ENCODE results near the gene SDC4. TPM values are rescaled to one million over a fixed set of nuclear protein-coding genes. Genes with fewer than 3 reads are reported as not detected.

Gene SDC4
- total and polyA plus RNA-seq, 4 experiments from 2014 or later: 1.2 to 3.9 (median 3.1) TPM

DNA sequence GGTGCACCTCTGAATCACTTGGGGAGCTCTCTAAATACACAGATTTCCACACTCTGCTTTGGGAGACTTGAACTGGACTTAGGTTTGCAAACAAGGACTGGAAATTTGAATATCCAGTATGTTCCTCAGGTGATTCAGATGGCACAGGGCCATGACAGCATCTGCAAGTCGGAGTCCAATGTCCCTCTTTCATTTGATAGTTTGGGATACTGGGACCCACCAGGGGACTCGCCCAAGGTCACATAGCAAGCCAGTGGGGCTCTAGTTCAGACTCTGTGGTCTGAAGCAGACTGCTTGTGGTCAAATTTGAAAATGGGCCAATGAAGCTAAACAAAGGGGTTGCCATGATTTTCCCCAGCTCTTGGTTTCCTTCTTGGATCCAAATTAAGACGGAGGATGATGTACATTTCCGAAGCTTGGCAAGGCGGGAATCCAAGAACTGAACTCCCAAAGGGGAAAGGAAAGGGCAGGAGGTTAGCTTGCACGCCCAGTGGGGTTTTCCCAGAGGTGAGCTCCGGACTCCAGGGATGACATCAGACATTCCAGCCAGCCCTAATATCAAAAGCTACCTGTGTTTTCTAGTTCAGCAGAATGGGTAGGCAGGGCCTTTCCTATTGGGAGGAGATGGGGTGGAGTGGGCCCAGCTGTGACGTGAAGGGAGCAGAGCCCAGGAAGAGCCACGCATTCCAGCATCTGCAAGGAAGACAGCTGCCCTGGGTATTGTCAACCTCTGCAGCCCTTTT, 11.4 kb upstream of the SDC4 start:
- H3K4me3 Mint-ChIP-seq: no peak overlapping the region
- Histone ChIP-seq H3K4me1 (ENCODE audit: insufficient read depth, low read length) (peaks cover 40% of the 10 kb centered on the region), H3K4me3 (ENCODE audit: low read length in 2 of 2) (no peak overlapping the region), H3K9me3 (ENCODE audit: control insufficient read depth in 1 of 2, low read length in 2 of 2) (no peaks in the 10 kb centered on the region), H3K36me3 (ENCODE audit: insufficient read depth, low read length) (no peaks in the 10 kb centered on the region), H3K27ac (ENCODE audit: low read depth, low read length) (no peak overlapping the region), H3K27me3 (ENCODE audit: insufficient read depth, low read length) (no peaks in the 10 kb centered on the region)
- peak overlapping the region in 1 of 7 donors; percentile 59 for H3K27ac Mint-ChIP-seq
- H3K4me1 Mint-ChIP-seq: peaks cover 23 to 57% (median 44%) of the 10 kb centered on the region in 4 donors
- ChIA-PET POLR2A (ENCODE audit: partially characterized antibody) (interaction anchor here (0.8 to 1.6 kb wide), 3 partner anchors 11 to 77 kb away, joined by 4 read pairs; partner anchors contain the start of gene SDC4), CTCF (ENCODE audit: partially characterized antibody) (interaction anchor here (0.8 to 20.6 kb wide), 9 partner anchors 11 to 440 kb away, joined by 3 to 543 read pairs (median 12); partner anchors contain the start of genes DBNDD2 and SDC4)
- intact Hi-C loops (cut with micrococcal nuclease): loop anchor here (5.0 kb wide), 1 partner anchor 392 kb away; the partner anchor contains the start of gene STK4
- DNase-seq: no peak
- H3K9me3 Mint-ChIP-seq: no peaks in the 10 kb centered on the region
- H3K27me3 Mint-ChIP-seq: no peaks in the 10 kb centered on the region
- peaks cover 0 to 13% of the 10 kb centered on the region in 2 donors for H3K36me3 Mint-ChIP-seq

GRCh38 chr20:45359069-45359405, 10.8 kb upstream of the SDC4 start:
- H3K27me3 ChIP-seq (ENCODE audit: insufficient read depth, low read length): no peaks in the 10 kb centered on the region
- H3K4me3 ChIP-seq (ENCODE audit: low read length in 2 of 2): no peak overlapping the region
- Mint-ChIP-seq H3K4me3 (no peak overlapping the region), H3K27me3 (no peaks in the 10 kb centered on the region), H3K36me3 (peaks cover 0 to 12% of the 10 kb centered on the region in 2 donors), H3K4me1 (peaks cover 21 to 59% (median 45%) of the 10 kb centered on the region in 4 donors), H3K9me3 (no peaks in the 10 kb centered on the region), H3K27ac (peak overlapping the region in 1 of 7 donors; percentile 59)
- H3K9me3 ChIP-seq (ENCODE audit: control insufficient read depth in 1 of 2, low read length in 2 of 2): no peaks in the 10 kb centered on the region
- ChIA-PET POLR2A (ENCODE audit: partially characterized antibody) (interaction anchor here (0.8 to 1.6 kb wide), 3 partner anchors 10 to 78 kb away, joined by 4 read pairs; partner anchors contain the start of gene SDC4), CTCF (ENCODE audit: partially characterized antibody) (interaction anchor here (1.3 to 20.6 kb wide), 6 partner anchors 12 to 412 kb away, joined by 3 to 543 read pairs (median 47); no protein-coding TSS in a partner anchor)
- peaks cover 36% of the 10 kb centered on the region for H3K4me1 ChIP-seq (ENCODE audit: insufficient read depth, low read length)
- intact Hi-C loops (cut with micrococcal nuclease): no loop called here
- no peaks in the 10 kb centered on the region for H3K36me3 ChIP-seq (ENCODE audit: insufficient read depth, low read length)
- H3K27ac ChIP-seq (ENCODE audit: low read depth, low read length): no peak overlapping the region
- no peak for DNase-seq

DNA sequence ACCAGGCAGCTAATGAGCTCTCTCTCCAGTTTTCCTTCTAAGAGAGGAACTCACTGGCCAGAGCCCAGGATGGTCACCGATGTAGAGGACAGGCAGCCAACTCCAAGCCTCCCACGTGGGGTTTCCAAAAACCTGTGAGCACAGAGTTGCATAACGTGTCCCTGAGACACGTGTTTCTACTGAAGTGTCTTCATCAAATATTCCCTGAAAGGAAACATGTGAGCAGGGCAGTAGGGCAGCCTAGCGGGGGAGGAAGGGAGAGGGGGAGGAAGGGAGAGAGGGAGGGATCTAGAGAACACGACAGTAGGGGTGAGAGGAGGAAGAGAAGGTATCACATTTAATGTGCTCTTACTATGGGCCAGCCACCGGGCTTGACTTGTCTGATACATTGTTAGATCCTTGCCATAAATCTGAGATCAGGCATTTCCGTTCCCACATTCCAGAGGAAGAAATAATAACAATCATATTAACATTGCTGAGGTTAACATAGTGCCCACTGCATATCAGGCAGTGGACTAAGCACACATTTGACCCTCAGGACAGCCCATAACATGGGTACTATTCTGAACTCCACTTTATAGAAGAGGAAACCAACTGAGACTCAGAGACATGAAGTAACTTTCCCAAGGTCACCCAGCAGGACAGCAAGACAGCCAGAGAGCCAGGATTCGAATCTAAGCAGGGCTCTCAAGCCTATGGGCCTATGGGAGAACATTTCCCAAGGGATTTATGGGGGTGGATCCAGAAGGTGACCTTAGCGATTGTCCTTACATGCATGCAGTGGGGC, 10.3 kb upstream of the SDC4 start:
- POLR2A ChIA-PET (ENCODE audit: partially characterized antibody): interaction anchor here (0.6 to 2.8 kb wide), 6 partner anchors 10 to 458 kb away, joined by 3 to 9 read pairs (median 5); partner anchors contain the start of genes PIGT and SDC4

GRCh38 chr20:45355209-45356084, 7.2 kb upstream of the SDC4 start:
- Histone ChIP-seq H3K27me3 (ENCODE audit: insufficient read depth, low read length) (no peaks in the 10 kb centered on the region), H3K36me3 (ENCODE audit: insufficient read depth, low read length) (no peaks in the 10 kb centered on the region), H3K9me3 (ENCODE audit: control insufficient read depth in 1 of 2, low read length in 2 of 2) (no peaks in the 10 kb centered on the region), H3K27ac (ENCODE audit: low read depth, low read length) (peak overlapping the region; percentile 27), H3K4me1 (ENCODE audit: insufficient read depth, low read length) (peaks cover 28% of the 10 kb centered on the region), H3K4me3 (ENCODE audit: low read length in 2 of 2) (no peak overlapping the region)
- no peaks in the 10 kb centered on the region for H3K27me3 Mint-ChIP-seq
- H3K4me1 Mint-ChIP-seq: peaks cover 13 to 54% (median 33%) of the 10 kb centered on the region in 4 donors
- no peaks in the 10 kb centered on the region for H3K9me3 Mint-ChIP-seq
- H3K36me3 Mint-ChIP-seq: no peaks in the 10 kb centered on the region
- DNase-seq: no peak
- peak overlapping the region in 6 of 7 donors; percentile 54 to 77 (median 72) for H3K27ac Mint-ChIP-seq
- ChIA-PET CTCF (ENCODE audit: partially characterized antibody) (interaction anchor here (0.7 to 12.6 kb wide), 7 partner anchors 11 to 94 kb away, joined by 3 to 184 read pairs (median 5); no protein-coding TSS in a partner anchor), POLR2A (ENCODE audit: partially characterized antibody) (interaction anchor here (0.5 to 2.8 kb wide), 3 partner anchors 7 to 410 kb away, joined by 3 to 9 read pairs (median 6); partner anchors contain the start of genes SDC4 and SYS1)
- intact Hi-C loops (cut with micrococcal nuclease): no loop called here
- H3K4me3 Mint-ChIP-seq: peak overlapping the region in 3 of 8 donors; percentile 10 to 61 (median 57)

More for the DNA sequence above, 10.3 kb upstream of the SDC4 start:
- Histone ChIP-seq H3K27ac (ENCODE audit: low read depth, low read length) (no peak overlapping the region), H3K36me3 (ENCODE audit: insufficient read depth, low read length) (no peaks in the 10 kb centered on the region), H3K27me3 (ENCODE audit: insufficient read depth, low read length) (no peaks in the 10 kb centered on the region), H3K4me3 (ENCODE audit: low read length in 2 of 2) (no peak overlapping the region), H3K4me1 (ENCODE audit: insufficient read depth, low read length) (peaks cover 31% of the 10 kb centered on the region), H3K9me3 (ENCODE audit: control insufficient read depth in 1 of 2, low read length in 2 of 2) (no peaks in the 10 kb centered on the region)
- Mint-ChIP-seq H3K9me3 (no peaks in the 10 kb centered on the region), H3K36me3 (peaks cover 0 to 6% of the 10 kb centered on the region in 2 donors), H3K27me3 (no peaks in the 10 kb centered on the region), H3K4me1 (peaks cover 17 to 59% (median 42%) of the 10 kb centered on the region in 4 donors), H3K4me3 (no peak overlapping the region), H3K27ac (peak overlapping the region in 2 of 7 donors; percentile 29 to 37)
- no peak for DNase-seq
- CTCF ChIA-PET (ENCODE audit: partially characterized antibody): interaction anchor here (1.3 to 20.6 kb wide), 7 partner anchors 12 to 413 kb away, joined by 3 to 543 read pairs (median 16); no protein-coding TSS in a partner anchor
- intact Hi-C loops (cut with micrococcal nuclease): no loop called here

DNA sequence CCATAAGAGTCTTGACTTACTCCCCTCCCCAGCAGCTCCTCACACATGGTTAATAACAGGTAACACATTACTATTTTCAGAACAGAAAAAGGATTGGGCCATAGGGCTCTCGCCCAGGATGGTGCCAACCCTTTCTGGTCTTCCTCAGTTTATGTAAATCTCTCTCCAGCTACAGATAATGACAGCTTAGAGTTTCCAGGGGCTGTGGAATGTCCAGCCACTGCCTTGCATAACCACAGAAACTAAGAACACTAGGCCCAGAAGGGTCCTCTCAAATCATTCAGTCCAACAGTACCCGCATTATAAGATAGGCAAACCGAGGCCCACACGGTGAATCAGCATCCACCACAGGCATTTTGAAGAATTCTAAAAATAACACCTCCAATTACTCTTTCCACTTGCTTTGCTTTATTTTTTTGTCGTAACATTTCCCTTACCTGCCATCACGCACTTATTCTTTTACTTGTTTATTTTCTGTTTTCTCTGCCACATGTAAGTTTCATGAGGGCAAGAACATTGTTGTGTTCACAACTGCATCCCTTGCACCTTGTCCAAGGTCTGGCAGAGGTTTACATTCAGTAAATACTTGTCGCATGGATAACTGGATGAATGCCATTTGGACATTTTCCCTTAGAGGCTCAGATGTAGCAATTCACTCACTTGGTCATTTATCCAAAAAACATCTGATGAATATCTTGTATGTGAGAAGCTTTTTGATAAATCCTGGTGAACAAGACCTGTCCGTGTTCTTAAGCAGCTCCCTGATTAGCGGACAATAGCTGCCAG, 6.4 kb upstream of the SDC4 start:
- Mint-ChIP-seq H3K4me1 (peaks cover 13 to 54% (median 33%) of the 10 kb centered on the region in 4 donors), H3K27ac (peak overlapping the region in 5 of 7 donors; percentile 14 to 73 (median 63))
- POLR2A ChIA-PET (ENCODE audit: partially characterized antibody): interaction anchor here (0.5 to 1.3 kb wide), 3 partner anchors 8 to 411 kb away, joined by 3 to 6 read pairs (median 3); partner anchors contain the start of gene SYS1

More for the DNA sequence above, 6.4 kb upstream of the SDC4 start:
- Histone ChIP-seq H3K27me3 (ENCODE audit: insufficient read depth, low read length) (no peaks in the 10 kb centered on the region), H3K4me3 (ENCODE audit: low read length in 2 of 2) (no peak overlapping the region), H3K36me3 (ENCODE audit: insufficient read depth, low read length) (no peaks in the 10 kb centered on the region), H3K4me1 (ENCODE audit: insufficient read depth, low read length) (peaks cover 28% of the 10 kb centered on the region), H3K27ac (ENCODE audit: low read depth, low read length) (no peak overlapping the region), H3K9me3 (ENCODE audit: control insufficient read depth in 1 of 2, low read length in 2 of 2) (no peaks in the 10 kb centered on the region)
- no peak for DNase-seq
- intact Hi-C loops (cut with micrococcal nuclease): no loop called here
- no peaks in the 10 kb centered on the region for H3K9me3 Mint-ChIP-seq
- no peaks in the 10 kb centered on the region for H3K27me3 Mint-ChIP-seq
- H3K4me3 Mint-ChIP-seq: peak overlapping the region in 1 of 8 donors; percentile 61
- no peaks in the 10 kb centered on the region for H3K36me3 Mint-ChIP-seq
- CTCF ChIA-PET (ENCODE audit: partially characterized antibody): interaction anchor here (0.7 to 12.6 kb wide), 11 partner anchors 8 to 95 kb away, joined by 3 to 184 read pairs (median 5); partner anchors contain the start of gene SYS1
